WTC11 (cell line): ENCODE data around the gene NFAM1.

Source experiments
- ATF2 ChIP-seq: sonication (generic); formaldehyde crosslinking; IDR thresholded peaks from 2 replicates; pipeline ENCODE4 v1.8.1; 2022; ENCODE audit warnings: low read depth, missing genetic modification reagents, borderline replicate concordance
- CREM ChIP-seq: sonication (generic); formaldehyde crosslinking; IDR thresholded peaks from 2 replicates; pipeline ENCODE4 v1.8.1; 2022; ENCODE audit warnings: mild to moderate bottlenecking, missing genetic modification reagents, moderate library complexity
- CTCF ChIP-seq: fragments of 200-600 bp; IDR thresholded peaks from 2 replicates; pipeline ENCODE4 v1.8.0; 2022; ENCODE audit warnings: antibody characterized with exemption
- E2F1 ChIP-seq: sonication (generic); formaldehyde crosslinking; IDR thresholded peaks from 2 replicates; pipeline ENCODE4 v1.8.0; 2022; ENCODE audit warnings: mild to moderate bottlenecking, missing genetic modification reagents
- EMX1 ChIP-seq: fragments of 250-450 bp; sonication (Bioruptor Pico); IDR thresholded peaks from 2 replicates; pipeline ENCODE4 v1.8.0; 2021; ENCODE audit warnings: mild to moderate bottlenecking
- ESRRA ChIP-seq: sonication (generic); formaldehyde crosslinking; IDR thresholded peaks from 2 replicates; pipeline ENCODE4 v1.8.1; 2022; ENCODE audit warnings: mild to moderate bottlenecking, missing genetic modification reagents, borderline replicate concordance
- HMGXB4 ChIP-seq: sonication (generic); formaldehyde crosslinking; IDR thresholded peaks from 2 replicates; pipeline ENCODE4 v1.8.1; 2023; ENCODE audit warnings: mild to moderate bottlenecking, moderate library complexity, missing genetic modification reagents
- IRF1 ChIP-seq: sonication (generic); formaldehyde crosslinking; IDR thresholded peaks from 2 replicates; pipeline ENCODE4 v1.8.0; 2023; ENCODE audit warnings: missing genetic modification reagents
- MAX ChIP-seq: sonication (generic); formaldehyde crosslinking; IDR thresholded peaks from 2 replicates; pipeline ENCODE4 v1.8.0; 2022; ENCODE audit warnings: mild to moderate bottlenecking, missing genetic modification reagents
- OVOL2 ChIP-seq: fragments of 250-450 bp; sonication (Bioruptor Pico); IDR thresholded peaks from 2 replicates; pipeline ENCODE4 v1.9.0; 2021; ENCODE audit warnings: mild to moderate bottlenecking, borderline replicate concordance
- SMAD3 ChIP-seq: sonication (generic); formaldehyde crosslinking; IDR thresholded peaks from 2 replicates; pipeline ENCODE4 v1.8.0; 2022; ENCODE audit warnings: missing genetic modification reagents, mild to moderate bottlenecking, borderline replicate concordance
- USF2 ChIP-seq: sonication (generic); formaldehyde crosslinking; IDR thresholded peaks from 2 replicates; pipeline ENCODE4 v1.8.1; 2023; ENCODE audit warnings: mild to moderate bottlenecking, missing genetic modification reagents, moderate library complexity

- no peak for TF ChIP-seq CTCF
- TF ChIP-seq ATF2 = no peak
- TF ChIP-seq USF2 (CRISPR knock-in tag) = no peak
- no peak for TF ChIP-seq HMGXB4 (CRISPR knock-in tag)
- TF ChIP-seq OVOL2 = no peak
- no peak for TF ChIP-seq MAX (CRISPR knock-in tag)
- no peak for TF ChIP-seq SMAD3 (CRISPR knock-in tag)
- TF ChIP-seq IRF1 (CRISPR knock-in tag) = no peak
- TF ChIP-seq CREM (CRISPR knock-in tag) = no peak
- no peak for TF ChIP-seq EMX1 (CRISPR knock-in tag)
- no peak for TF ChIP-seq ESRRA (CRISPR knock-in tag)
- no peak for TF ChIP-seq E2F1 (CRISPR knock-in tag)
These were observed 70.7 kb downstream of the NFAM1 start for GRCh38 chr22:42361523-42361922.
